ENCODE measurements around the gene CDCP2.

GRCh38 chr1:54151013-54151412, 1.8 kb downstream of the CDCP2 start:
- no peak for TF ChIP-seq CTCF (IDR thresholded peaks at IDR 0.05)
- no peak for TF ChIP-seq EP300 (IDR thresholded peaks at IDR 0.05)
